Measurements from ENCODE around the gene GYS2. TPM values are rescaled to one million over a fixed set of nuclear protein-coding genes. Genes with fewer than 3 reads are reported as not detected.

The GYS2 gene
- total and polyA plus RNA-seq, 4 donors, result 15.5 to 86.8 (median 34.1) TPM

DNA sequence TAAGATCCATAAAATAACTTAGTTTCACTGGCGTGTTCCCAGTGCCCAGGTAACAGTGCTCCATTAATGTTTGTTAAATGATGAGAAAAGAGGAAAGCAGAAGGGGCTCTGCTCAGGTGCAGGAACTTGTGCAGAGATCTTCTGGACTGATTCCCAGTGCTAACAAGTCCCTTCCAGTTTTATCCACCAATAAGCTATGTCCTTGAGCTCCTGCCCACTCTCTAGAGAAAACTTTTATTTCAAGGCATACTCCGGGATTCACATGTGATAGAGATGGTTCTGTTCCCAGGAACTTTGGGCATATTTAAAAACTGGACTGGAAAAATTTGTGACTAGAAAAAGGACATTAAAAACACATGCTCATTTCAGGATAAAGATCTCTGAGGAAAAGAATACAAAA, 1.9 kb downstream of the GYS2 start:
- H3K9me3 ChIP-seq (ENCODE audit: control insufficient read depth in 4 of 4, low read length in 3 of 4), result no peaks in the 10 kb centered on the region
- 40% methylated on average over 2 of the region's 2 CpGs for WGBS
- H3K36me3 ChIP-seq (ENCODE audit: control insufficient read depth in 4 of 4, insufficient read depth in 3 of 4, low read depth in 1 of 4, low read length in 3 of 4), result no peaks in the 10 kb centered on the region
- TF ChIP-seq, protein P1, sequence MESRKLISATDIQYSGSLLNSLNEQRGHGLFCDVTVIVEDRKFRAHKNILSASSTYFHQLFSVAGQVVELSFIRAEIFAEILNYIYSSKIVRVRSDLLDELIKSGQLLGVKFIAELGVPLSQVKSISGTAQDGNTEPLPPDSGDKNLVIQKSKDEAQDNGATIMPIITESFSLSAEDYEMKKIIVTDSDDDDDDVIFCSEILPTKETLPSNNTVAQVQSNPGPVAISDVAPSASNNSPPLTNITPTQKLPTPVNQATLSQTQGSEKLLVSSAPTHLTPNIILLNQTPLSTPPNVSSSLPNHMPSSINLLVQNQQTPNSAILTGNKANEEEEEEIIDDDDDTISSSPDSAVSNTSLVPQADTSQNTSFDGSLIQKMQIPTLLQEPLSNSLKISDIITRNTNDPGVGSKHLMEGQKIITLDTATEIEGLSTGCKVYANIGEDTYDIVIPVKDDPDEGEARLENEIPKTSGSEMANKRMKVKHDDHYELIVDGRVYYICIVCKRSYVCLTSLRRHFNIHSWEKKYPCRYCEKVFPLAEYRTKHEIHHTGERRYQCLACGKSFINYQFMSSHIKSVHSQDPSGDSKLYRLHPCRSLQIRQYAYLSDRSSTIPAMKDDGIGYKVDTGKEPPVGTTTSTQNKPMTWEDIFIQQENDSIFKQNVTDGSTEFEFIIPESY (IDR thresholded peaks at IDR 0.05), result no peak
- TF ChIP-seq JUND (IDR thresholded peaks at IDR 0.05), result no peak
- TF ChIP-seq TAF1 (conservative IDR thresholded peaks at IDR 0.05), result no peak
- TF ChIP-seq FOXA2 (IDR thresholded peaks at IDR 0.05), result no peak
- TF ChIP-seq HNF4A (conservative IDR thresholded peaks at IDR 0.05), result peak in 1 of 2 donors; percentile 6
- no peak for TF ChIP-seq RXRA (IDR thresholded peaks at IDR 0.05)
- TF ChIP-seq, protein P2, sequence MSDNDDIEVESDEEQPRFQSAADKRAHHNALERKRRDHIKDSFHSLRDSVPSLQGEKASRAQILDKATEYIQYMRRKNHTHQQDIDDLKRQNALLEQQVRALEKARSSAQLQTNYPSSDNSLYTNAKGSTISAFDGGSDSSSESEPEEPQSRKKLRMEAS (IDR thresholded peaks at IDR 0.05), result peak; percentile 7
- TF ChIP-seq RAD21 (IDR thresholded peaks at IDR 0.05), result peak in 1 of 2 donors; percentile 19
- no peak for TF ChIP-seq GABPA (IDR thresholded peaks at IDR 0.05 in 1 of 2, conservative IDR thresholded peaks at IDR 0.05 in 1 of 2)
- TF ChIP-seq NR2F2 (IDR thresholded peaks at IDR 0.05), result no peak
- TF ChIP-seq ATF3 (IDR thresholded peaks at IDR 0.05), result no peak
- TF ChIP-seq, protein P3, sequence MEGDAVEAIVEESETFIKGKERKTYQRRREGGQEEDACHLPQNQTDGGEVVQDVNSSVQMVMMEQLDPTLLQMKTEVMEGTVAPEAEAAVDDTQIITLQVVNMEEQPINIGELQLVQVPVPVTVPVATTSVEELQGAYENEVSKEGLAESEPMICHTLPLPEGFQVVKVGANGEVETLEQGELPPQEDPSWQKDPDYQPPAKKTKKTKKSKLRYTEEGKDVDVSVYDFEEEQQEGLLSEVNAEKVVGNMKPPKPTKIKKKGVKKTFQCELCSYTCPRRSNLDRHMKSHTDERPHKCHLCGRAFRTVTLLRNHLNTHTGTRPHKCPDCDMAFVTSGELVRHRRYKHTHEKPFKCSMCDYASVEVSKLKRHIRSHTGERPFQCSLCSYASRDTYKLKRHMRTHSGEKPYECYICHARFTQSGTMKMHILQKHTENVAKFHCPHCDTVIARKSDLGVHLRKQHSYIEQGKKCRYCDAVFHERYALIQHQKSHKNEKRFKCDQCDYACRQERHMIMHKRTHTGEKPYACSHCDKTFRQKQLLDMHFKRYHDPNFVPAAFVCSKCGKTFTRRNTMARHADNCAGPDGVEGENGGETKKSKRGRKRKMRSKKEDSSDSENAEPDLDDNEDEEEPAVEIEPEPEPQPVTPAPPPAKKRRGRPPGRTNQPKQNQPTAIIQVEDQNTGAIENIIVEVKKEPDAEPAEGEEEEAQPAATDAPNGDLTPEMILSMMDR (IDR thresholded peaks at IDR 0.05; ENCODE audit: low read depth, low read length, missing input control), result no peak
- no peak for TF ChIP-seq HNF4G (IDR thresholded peaks at IDR 0.05)
- peak; percentile 16 for TF ChIP-seq SP1 (IDR thresholded peaks at IDR 0.05)
- TF ChIP-seq FOXA1 (IDR thresholded peaks at IDR 0.05), result no peak
- TF ChIP-seq YY1 (IDR thresholded peaks at IDR 0.05), result no peak
- TF ChIP-seq, protein P4, sequence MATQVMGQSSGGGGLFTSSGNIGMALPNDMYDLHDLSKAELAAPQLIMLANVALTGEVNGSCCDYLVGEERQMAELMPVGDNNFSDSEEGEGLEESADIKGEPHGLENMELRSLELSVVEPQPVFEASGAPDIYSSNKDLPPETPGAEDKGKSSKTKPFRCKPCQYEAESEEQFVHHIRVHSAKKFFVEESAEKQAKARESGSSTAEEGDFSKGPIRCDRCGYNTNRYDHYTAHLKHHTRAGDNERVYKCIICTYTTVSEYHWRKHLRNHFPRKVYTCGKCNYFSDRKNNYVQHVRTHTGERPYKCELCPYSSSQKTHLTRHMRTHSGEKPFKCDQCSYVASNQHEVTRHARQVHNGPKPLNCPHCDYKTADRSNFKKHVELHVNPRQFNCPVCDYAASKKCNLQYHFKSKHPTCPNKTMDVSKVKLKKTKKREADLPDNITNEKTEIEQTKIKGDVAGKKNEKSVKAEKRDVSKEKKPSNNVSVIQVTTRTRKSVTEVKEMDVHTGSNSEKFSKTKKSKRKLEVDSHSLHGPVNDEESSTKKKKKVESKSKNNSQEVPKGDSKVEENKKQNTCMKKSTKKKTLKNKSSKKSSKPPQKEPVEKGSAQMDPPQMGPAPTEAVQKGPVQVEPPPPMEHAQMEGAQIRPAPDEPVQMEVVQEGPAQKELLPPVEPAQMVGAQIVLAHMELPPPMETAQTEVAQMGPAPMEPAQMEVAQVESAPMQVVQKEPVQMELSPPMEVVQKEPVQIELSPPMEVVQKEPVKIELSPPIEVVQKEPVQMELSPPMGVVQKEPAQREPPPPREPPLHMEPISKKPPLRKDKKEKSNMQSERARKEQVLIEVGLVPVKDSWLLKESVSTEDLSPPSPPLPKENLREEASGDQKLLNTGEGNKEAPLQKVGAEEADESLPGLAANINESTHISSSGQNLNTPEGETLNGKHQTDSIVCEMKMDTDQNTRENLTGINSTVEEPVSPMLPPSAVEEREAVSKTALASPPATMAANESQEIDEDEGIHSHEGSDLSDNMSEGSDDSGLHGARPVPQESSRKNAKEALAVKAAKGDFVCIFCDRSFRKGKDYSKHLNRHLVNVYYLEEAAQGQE (IDR thresholded peaks at IDR 0.05), result no peak
- no peak for TF ChIP-seq EGR1 (IDR thresholded peaks at IDR 0.05; ENCODE audit: low read depth in 2 of 2)
- peak overlapping the region; percentile 46 to 84 (median 52) for H3K4me3 ChIP-seq (ENCODE audit: low read depth in 1 of 3, low read length in 3 of 3)
- H3K4me1 ChIP-seq (ENCODE audit: control insufficient read depth in 4 of 4, insufficient read depth in 4 of 4, low read length in 3 of 4), result peaks cover 2 to 24% (median 22%) of the 10 kb centered on the region in 4 donors
- no peak for DNase-seq (ENCODE audit: low spot score)
- peak overlapping the region; percentile 39 to 64 for H3K27ac ChIP-seq (ENCODE audit: low read depth in 1 of 2, low read length in 2 of 2)
- H3K27me3 ChIP-seq (ENCODE audit: control insufficient read depth in 4 of 4, insufficient read depth in 4 of 4, low read length in 3 of 4), result no peaks in the 10 kb centered on the region
- peak overlapping the region; percentile 76 to 96 for H3K9ac ChIP-seq (ENCODE audit: low read depth in 1 of 2, low read length in 2 of 2)

All from liver (tissue), 9 donors.